GM23338 (cell line): Measurements from ENCODE around the gene PRR35.

ENCODE experiments used
- EZH2 ChIP-seq: fragments of 200-600 bp; sonication (generic); IDR thresholded peaks from one replicate; pipeline ENCODE4 v1.8.0; 2017; ENCODE audit warnings: antibody characterized with exemption, mild to moderate bottlenecking, low read depth; ENCODE audit not compliant: unreplicated experiment
- EZH2phosphoT487 ChIP-seq: fragments of 200-600 bp; sonication (generic); IDR thresholded peaks from one replicate; pipeline ENCODE4 v1.8.1; 2018; ENCODE audit warnings: antibody characterized with exemption; ENCODE audit not compliant: unreplicated experiment
- JUNB ChIP-seq: IDR thresholded peaks from one replicate; pipeline ENCODE4 v1.6.1; 2016; ENCODE audit warnings: antibody characterized with exemption; ENCODE audit not compliant: unreplicated experiment
- TF ChIP-seq, protein P1 (sequence below), 2 experiments: fragments of 200-600 bp in 1 of 2; sonication (generic) in 1 of 2; conservative IDR thresholded peaks; 2 replicates each; pipeline versions ENCODE4 v1.5.1 to v1.6.1; 2016 to 2017; ENCODE audit warnings: antibody characterized with exemption in 2 of 2, low read depth in 2 of 2, mild to moderate bottlenecking in 2 of 2, moderate library complexity in 1 of 2
- TF ChIP-seq, protein P2 (sequence below): IDR thresholded peaks from one replicate; pipeline ENCODE4 v1.6.1; 2018; ENCODE audit warnings: antibody characterized with exemption; ENCODE audit not compliant: unreplicated experiment

GRCh38 chr16:520847-521246 lies 39.3 kb upstream of the PRR35 start:
- TF ChIP-seq, protein P1, sequence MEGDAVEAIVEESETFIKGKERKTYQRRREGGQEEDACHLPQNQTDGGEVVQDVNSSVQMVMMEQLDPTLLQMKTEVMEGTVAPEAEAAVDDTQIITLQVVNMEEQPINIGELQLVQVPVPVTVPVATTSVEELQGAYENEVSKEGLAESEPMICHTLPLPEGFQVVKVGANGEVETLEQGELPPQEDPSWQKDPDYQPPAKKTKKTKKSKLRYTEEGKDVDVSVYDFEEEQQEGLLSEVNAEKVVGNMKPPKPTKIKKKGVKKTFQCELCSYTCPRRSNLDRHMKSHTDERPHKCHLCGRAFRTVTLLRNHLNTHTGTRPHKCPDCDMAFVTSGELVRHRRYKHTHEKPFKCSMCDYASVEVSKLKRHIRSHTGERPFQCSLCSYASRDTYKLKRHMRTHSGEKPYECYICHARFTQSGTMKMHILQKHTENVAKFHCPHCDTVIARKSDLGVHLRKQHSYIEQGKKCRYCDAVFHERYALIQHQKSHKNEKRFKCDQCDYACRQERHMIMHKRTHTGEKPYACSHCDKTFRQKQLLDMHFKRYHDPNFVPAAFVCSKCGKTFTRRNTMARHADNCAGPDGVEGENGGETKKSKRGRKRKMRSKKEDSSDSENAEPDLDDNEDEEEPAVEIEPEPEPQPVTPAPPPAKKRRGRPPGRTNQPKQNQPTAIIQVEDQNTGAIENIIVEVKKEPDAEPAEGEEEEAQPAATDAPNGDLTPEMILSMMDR (conservative IDR thresholded peaks at IDR 0.05; ENCODE audit: low read depth in 2 of 2) = no peak
- TF ChIP-seq EZH2phosphoT487 (no peak), EZH2 (no peak), JUNB (no peak)
- TF ChIP-seq, protein P2, sequence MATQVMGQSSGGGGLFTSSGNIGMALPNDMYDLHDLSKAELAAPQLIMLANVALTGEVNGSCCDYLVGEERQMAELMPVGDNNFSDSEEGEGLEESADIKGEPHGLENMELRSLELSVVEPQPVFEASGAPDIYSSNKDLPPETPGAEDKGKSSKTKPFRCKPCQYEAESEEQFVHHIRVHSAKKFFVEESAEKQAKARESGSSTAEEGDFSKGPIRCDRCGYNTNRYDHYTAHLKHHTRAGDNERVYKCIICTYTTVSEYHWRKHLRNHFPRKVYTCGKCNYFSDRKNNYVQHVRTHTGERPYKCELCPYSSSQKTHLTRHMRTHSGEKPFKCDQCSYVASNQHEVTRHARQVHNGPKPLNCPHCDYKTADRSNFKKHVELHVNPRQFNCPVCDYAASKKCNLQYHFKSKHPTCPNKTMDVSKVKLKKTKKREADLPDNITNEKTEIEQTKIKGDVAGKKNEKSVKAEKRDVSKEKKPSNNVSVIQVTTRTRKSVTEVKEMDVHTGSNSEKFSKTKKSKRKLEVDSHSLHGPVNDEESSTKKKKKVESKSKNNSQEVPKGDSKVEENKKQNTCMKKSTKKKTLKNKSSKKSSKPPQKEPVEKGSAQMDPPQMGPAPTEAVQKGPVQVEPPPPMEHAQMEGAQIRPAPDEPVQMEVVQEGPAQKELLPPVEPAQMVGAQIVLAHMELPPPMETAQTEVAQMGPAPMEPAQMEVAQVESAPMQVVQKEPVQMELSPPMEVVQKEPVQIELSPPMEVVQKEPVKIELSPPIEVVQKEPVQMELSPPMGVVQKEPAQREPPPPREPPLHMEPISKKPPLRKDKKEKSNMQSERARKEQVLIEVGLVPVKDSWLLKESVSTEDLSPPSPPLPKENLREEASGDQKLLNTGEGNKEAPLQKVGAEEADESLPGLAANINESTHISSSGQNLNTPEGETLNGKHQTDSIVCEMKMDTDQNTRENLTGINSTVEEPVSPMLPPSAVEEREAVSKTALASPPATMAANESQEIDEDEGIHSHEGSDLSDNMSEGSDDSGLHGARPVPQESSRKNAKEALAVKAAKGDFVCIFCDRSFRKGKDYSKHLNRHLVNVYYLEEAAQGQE = no peak
